HG03159 (cell line): Measurements from ENCODE around the gene LCN2.

Experiments used
- ATAC-seq: cut with Tn5 transposase; IDR thresholded peaks from one replicate; pipeline ENCODE4 v1.9.1; 2021; ENCODE audit warnings: mild to moderate bottlenecking, moderate library complexity; ENCODE audit not compliant: unreplicated experiment

LCN2 gene

DNA sequence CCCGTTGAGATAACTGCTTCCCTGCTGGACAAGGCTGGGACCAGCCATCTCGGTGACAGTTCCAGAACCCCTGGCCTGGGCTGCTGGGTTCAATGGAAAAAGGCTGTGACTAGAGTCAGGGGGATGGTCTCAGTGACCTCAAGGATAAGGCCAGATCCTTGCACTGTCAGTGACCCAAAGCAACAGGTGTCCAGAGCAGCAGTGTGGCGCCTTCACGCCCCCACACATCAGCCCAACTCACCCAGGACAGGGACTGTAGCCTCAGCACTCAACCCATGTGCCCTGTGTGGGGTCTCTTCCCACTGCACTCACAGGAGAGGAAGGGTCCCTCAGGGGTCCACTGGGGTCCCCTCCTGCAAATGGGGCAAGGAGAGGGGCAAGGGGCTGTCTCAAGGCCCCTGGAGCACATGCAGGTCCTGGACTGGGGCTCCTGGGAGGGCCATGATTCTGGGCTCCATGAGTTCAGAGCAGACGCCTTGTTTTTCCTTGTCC lies 698 bp upstream of the LCN2 start:
- ATAC-seq: no peak

DNA sequence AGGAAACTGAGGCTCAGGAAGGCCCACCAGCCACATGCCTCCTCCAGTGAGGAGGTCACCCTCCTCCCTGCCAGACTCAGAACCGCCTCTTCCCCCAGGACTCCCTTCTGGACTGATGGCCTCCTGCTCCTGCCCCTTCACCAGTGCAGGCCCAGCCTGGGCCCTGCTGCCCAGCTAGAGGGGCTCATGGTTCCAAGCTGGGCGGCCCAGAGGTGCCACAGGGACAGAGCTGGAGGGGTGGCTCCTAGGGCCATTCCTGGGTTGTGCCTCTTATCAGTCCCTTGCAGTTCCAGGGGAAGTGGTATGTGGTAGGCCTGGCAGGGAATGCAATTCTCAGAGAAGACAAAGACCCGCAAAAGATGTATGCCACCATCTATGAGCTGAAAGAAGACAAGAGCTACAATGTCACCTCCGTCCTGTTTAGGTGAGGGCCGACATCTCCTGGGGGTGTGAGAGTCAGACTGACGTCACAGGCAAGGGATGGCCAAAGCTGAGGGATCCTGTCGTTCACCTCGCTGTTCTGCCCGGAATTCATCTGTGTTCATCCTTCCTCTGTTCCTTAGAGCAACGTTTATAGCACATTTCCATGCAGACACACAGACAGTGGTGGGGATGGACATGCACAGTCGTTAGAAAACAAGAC lies 819 bp downstream of the LCN2 start:
- ATAC-seq: no peak

DNA sequence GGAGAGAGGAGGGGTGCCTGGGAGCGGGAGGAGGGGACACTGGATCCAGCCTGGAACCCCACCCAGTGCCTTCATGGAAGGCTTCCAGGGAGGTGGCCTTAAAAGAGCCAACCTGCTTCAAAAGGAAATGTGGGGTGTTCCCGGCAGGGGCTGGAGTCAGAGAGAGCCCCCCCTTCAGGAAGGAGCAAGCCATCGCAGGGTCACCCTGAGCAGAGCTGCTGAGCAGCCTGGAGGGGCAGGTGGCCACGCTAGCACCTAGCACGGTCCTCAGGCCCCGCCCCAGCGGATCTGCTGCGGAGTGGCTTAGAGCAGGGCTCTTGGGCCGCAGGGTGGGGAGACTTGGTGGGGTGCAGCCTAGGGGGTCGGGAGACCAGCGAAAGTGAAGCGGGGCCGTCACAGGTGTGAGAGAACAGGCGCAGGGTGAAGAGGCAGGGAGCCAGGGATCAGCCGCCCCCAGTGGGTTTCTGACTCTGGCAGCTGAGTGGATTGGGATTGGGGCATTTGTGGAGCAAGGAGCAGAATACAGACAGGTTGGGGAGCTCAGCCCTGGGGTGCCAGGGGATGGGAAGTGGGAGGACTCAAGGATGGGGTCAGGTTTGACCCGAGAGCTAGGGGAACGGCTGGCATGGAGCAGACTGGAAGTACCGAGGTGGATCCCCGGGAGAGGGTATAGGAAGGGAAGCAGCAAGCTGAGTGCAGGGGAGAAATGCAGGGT lies 1.5 kb downstream of the LCN2 start:
- ATAC-seq: no peak

DNA sequence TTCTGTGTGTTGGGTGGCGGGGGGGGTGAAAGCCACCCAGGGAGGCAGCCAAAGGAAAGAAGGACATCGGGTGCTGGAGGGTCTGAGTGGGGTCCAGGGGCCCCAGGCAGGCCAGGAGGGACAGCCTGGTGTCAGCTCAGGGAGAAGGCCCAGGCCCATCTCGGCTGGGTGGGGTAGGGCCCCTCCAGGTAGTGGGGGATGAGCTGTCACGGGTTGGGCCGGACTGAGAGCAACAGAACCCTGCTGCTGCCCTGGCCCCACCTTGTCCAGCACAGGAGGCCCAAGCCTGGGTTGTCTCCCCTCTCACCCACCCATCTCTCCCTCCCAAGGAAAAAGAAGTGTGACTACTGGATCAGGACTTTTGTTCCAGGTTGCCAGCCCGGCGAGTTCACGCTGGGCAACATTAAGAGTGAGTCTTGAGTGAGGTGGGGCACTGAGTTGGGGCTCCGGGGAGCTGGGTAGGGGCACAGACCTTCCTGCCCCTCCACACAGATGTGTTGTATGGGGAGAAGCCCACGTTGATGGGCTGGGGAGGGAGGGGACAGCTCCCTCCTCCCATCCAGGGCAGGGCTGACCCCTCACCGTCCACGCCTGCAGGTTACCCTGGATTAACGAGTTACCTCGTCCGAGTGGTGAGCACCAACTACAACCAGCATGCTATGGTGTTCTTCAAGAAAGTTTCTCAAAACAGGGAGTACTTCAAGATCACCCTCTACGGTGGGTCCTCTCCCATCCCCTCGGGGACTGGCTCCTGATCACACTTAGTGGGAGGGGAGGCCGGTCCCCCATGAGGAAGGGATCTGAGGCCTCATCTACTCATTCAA lies 2.3 kb downstream of the LCN2 start:
- ATAC-seq: no peak

DNA sequence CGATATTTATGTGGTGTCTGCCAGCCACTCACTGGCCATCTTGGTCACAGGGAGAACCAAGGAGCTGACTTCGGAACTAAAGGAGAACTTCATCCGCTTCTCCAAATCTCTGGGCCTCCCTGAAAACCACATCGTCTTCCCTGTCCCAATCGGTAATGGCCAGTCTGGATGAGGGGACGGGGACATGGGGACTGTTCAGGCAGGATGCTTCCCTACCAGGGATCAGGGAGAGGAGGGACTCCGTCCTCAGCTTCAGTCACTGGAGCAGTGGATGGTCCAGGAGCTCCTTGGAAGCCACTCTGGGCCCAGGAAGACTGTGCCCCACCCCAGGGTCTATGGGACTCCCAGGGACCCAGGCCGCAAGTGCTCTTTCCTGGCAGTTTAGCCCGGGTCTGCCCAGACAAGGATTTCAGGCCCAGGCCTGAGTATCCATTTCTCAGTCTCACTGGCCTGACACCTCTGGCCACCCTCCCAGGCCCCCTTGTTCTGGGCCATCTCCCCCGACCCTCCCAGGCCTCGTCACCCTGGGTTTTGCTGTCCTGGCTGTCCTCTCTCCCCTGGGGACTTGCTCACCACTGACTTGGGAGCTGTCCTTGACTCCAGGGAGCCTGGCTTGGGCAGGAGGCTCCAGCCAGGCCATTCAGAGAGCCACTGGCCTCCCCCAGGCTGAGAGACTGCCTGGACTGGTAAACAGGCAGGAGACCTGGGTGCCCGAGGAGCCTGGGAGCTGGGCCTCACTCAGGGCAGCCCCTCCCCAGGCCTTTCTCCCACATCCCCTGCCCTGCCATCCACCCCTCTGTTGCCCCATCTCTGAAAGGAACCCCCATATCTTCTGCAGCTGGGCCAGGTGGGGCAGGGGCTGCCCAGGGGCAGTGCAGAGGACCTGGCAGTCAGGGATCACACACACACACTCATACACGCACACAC lies 3.1 kb downstream of the LCN2 start:
- ATAC-seq: no peak

- no peak for ATAC-seq
Measured at GRCh38 chr9:128153060-128153946, 4.0 kb downstream of the LCN2 start.

DNA sequence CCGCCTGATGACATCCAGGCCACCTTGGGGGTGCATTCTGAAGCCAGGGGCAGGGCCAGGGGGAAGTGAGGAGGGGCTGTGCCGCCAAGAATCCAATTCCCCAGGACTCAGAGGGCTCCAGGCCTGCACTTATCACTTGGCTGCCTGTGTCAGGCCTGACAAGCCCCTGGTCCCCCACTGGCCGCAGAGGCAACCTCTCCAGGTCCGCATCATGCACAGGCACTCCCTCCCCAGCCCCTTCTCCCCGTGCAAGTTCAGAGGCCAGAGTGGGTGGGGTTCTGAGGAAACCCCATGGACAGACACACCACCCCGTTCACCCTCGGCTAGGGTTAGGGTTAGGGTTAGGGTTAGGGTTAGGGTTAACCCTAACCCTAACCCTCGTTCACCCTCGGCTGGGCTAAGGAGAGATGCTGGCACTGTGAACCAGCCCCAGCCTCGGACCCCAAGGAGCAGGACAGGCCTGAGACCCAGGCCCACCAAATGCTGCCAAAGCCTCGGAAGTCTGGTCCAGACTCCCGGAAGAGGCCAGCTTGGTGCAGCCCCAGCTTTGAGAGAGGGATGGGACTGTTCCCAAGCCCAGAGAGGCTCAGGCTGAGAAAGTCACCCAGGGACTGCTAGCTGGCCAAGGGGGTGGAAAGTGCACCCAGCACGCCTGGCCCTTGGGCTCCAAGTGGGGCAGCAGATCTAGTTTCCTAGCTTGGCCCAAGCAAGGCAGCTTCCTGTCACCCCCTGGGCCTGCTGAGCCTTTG lies 4.9 kb downstream of the LCN2 start:
- ATAC-seq: no peak

DNA sequence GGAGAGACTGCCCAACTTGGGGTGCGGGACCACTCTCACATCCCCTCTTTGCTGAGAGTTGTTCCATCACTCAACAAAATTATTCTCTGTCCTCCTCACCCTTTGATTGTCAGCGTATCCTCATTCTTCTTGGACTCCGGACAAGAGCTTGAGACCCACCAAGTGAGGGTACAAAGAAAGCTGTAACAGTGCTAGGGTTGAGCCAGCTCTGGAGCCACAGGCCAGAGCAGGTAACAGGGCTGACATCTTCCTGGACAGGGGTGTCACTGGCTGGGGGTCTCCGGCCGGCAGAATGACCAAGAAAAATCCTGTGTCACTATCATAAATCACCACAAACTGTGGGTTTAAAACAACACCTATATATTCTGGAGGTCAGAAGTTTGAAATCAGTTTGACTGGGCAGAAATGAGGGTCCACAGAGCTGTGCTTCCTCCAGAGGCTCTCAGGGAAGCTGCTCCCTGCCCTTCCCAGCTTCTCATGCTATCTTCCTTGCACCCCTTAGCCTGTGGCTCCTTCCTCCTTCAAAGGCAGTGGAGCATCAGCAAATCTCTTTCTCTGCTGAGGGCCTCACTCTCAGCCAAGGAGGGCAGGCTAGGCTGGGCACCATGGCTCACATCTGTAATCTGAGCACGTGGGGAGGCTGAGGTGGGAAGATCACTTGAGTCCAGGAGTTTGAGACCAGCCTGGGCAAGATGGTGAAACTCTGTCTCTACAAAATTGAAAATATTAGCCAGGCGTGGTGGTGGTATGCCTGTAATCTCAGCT lies 6.7 kb downstream of the LCN2 start:
- ATAC-seq: no peak

DNA sequence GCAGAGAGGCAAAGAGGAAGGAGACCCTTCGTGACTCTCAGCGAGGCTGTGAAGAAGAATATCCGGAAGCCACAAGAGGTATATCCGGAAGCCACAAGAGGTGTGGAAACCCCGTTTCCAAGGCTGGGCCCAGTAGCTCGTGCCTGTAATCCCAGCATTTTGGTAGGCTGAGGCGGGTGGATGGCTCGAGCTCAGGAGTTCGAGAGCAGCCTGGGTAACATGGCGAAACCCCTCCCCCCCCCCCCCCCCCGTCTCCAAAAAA lies 10.2 kb downstream of the LCN2 start:
- ATAC-seq: peak; percentile 4

DNA sequence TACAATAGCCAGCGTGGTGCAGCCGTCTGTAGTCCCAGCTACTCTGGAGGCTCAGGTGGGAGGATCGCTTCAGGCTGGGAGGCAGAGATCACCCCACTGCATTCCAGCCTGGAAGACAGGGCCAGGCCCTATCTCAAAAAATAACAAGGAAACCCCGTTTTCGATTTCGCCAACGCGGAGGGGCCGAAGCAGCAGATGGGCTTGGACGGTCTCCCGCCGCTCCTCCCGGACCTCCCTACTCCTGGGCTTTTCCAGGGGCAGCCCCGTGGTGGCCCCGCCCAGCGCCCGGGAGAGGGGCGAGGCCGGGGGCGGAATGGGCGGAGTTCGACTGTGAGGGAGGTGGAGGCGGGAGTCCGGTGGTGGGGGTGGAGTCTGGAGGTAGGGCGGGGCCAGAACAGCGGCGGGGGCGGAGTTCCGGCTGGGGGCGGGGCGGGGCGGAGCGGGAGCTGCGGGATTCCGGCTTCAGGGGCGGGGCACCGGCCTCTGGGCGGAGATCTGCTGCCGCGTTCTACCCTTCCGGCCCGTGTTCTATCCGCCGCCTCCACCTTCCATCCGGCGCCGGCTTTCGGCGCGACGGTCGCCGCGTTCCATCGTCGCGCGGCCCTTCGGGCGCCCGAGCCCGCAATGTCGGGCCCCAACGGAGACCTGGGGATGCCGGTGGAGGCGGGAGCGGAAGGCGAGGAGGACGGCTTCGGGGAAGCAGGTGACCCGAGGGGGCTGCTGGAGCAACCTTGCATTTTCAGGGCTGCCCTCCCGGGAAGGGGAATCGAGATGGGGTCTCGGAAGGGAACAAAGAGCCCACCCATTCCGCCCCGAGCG lies 10.7 kb downstream of the LCN2 start, which contains the start of gene BBLN:
TSS of gene BBLN (plus strand) at position 482 of the 819 bp plus-strand sequence. CDS start at position 625, 143 bp downstream.
- peak; percentile 79 for ATAC-seq

- peak; percentile 18 for ATAC-seq
Measured at GRCh38 chr9:128160603-128160987, 11.3 kb downstream of the LCN2 start.

- ATAC-seq: no peak
Measured at GRCh38 chr9:128161215-128161902, 12.1 kb downstream of the LCN2 start.

DNA sequence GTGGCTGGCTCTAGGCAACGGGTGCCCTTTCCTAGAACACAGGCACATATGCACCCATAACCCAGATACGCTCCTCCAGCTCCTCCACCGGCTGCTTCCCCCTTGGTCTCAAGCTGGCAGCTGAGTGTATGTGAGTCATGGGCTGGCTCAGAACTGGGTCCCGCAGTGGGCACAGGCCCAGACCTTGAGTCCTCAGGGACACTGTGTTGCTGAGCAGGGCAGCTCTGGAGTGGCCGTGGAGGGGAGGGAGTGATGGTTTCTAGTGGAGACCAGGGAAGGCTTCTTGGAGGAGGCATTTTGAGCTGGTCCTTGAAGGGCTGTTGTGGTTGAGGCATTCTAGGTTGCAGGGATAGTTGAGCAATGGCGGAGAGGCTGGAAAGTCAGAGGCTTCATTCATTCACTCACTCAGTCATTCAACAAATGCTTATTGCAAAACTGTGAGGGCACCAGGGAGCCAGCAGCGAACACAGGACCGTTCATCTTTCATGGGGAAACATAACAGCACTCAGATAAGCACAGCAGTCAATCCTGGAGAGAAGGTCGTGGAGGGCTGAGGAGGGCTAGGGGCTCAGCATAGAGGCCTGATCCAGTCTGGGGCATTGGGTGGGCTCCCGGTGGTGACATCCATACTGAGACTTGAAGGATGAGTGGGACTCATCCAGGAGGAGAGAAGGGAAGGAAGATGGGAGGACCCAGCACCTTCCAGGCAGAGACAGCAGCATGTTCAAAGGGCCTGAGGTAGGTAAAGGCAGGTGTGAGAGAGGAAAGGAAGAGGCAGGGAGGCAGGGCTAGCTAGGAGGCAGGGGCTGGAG lies 13.2 kb downstream of the LCN2 start:
- ATAC-seq: no peak

- ATAC-seq: no peak
Measured at GRCh38 chr9:128163027-128163515, 13.8 kb downstream of the LCN2 start.

GRCh38 chr9:128163523-128164306 lies 14.5 kb downstream of the LCN2 start:
- no peak for ATAC-seq
